Left renal pelvis (tissue), 4 donors: ENCODE data around the gene SLC23A2. TPM values are rescaled to one million over a fixed set of nuclear protein-coding genes. Genes with fewer than 3 reads are reported as not detected.
"Not testable (repeated sequence)": the region's sequence is repeated elsewhere in the genome, so short reads cannot be mapped to it uniquely, and the experiment has no call there.

Experiments
- DNase-seq, 4 donors: peaks; one replicate each; pipeline ENCODE4 v3.0.0-alpha.2; 2013; ENCODE audit warnings: low read depth in 4 of 4, low spot score in 3 of 4
- polyA plus RNA-seq, 4 donors: library from polyadenylated mRNA; unstranded; fragments of 120-200 nt; gene quantifications; one replicate each; pipeline ENCODE4 v1.2.1, GENCODE V29; 2013; ENCODE audit not compliant: insufficient read length in 4 of 4

SLC23A2 gene
- polyA plus RNA-seq, 4 donors: 21.8 to 31.9 (median 23.1) TPM

- DNase-seq: peak in 1 of 4 donors; percentile 53
Observed at GRCh38 chr20:4937407-4938319, 63.6 kb downstream of the SLC23A2 start.

GRCh38 chr20:4936851-4937406 lies 64.4 kb downstream of the SLC23A2 start:
- no peak for DNase-seq

DNA sequence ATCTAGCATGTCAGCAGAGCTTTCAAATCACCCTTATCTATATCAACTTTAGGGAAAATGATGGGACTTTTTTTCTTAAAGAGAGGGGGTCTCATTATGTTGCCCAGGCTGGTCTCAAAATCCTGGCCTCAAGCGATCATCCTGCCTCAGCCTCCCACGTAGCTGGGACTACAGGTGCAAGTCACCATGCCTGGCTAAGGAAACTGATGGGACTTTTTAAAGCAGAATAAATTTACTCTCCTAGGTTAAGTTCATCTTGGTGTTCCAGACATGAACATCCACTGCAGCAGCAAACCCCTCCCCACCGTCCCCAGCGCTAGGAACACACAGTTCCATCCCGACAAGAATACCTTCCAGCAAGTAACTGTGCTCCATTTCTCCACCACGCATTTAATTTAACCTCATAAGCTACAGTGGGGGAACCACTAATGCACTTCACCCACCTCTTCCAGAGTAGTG lies 64.9 kb downstream of the SLC23A2 start:
- no peak for DNase-seq

- no peak for DNase-seq
Observed at GRCh38 chr20:4932061-4932460, 69.2 kb downstream of the SLC23A2 start.

- DNase-seq: no peak
Observed at GRCh38 chr20:4929686-4930397, 71.5 kb downstream of the SLC23A2 start.

DNA sequence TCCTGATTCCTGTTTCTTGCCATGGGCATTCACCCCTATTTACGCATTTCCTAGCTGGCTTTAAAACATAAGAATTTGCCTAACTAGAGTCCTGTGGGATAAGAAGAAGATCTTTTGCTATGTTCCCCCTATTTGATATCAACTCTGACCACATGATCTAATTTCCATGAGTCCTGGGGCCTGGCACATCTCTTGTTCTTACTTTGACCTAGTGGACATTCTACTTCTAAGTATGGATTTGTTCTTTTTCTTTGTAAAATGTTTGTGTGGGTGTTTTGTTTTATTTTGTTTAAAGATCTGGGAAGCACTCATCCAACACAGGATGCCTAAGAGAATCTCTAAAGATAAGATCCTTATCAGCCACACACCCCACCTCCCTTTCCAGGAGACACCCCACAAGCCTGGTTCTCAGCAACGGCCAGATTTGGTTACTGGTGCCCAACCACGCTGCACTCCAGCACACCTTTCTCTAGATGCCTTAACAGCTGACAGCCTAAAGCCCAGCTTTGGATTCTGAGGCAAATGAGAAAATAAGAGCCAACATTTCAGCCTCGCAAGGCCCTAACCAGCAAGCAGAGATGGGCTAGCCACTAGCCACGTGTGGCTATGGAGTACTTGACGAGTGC lies 74.7 kb downstream of the SLC23A2 start:
- DNase-seq: no peak

- no peak for DNase-seq
Observed at GRCh38 chr20:4925842-4926530, 75.3 kb downstream of the SLC23A2 start.

- DNase-seq: no peak
Observed at GRCh38 chr20:4924446-4924845, 76.9 kb downstream of the SLC23A2 start.

DNA sequence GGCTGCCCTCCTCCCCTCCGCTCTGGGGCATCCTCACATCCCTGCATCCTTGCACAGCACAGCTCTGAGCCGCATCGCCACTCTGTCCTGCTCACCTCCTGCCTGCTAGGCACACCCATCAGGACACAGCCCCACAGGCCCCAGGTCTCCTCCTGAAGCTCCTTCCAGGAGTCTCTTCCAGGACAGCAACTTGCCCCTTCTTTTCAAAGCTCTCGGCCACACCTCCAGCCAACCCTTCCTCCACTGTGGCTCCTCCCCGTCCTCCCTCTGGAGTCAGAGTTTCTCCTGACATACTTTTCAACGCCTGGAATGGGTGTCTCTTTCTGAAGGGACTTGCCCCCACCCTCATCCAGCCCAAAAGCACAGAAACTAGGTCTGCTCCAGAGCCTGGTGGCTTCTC lies 77.3 kb downstream of the SLC23A2 start:
- no peak for DNase-seq

- DNase-seq: no peak
Observed at GRCh38 chr20:4922186-4922585, 79.1 kb downstream of the SLC23A2 start.

- DNase-seq: not testable (repeated sequence)
Observed at GRCh38 chr20:4921271-4921670, 80.0 kb downstream of the SLC23A2 start.

DNA sequence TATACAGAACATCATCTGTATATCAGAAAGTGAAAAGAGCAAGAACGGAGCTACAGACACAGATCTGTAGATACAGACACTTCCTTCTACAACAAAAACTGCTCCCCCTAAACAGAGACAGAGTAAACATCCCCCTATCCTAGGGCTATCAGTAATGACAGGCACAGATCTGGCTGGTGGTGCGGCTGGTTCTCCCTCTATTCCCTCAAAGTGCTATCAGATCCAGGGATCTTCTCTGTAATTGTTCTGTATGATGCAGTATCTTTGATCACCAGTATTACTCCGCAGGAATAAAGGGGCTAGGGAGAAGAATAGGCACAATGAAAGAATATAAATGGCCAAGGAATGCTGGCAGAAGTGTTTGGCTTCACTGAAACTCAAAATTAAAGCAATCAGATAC lies 80.7 kb downstream of the SLC23A2 start:
- no peak for DNase-seq

DNA sequence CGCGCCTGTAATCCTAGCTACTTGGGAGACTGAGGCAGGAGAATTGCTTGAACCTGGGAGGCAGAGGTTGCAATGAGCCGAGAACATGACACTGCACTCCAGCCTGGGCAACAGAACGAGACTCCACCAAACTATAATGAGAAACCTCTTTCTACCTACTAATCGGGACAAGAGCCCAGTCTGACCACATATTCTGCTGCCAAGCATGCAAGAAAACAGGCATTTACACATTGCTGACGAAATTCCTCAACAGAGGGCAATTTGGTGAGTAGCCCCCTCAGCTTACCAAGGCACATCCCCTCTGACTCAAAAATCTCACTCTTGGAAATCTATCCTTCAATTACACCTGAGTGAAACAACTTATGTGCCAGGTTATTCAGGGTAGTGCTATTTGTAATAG lies 81.2 kb downstream of the SLC23A2 start:
- DNase-seq: no peak

DNA sequence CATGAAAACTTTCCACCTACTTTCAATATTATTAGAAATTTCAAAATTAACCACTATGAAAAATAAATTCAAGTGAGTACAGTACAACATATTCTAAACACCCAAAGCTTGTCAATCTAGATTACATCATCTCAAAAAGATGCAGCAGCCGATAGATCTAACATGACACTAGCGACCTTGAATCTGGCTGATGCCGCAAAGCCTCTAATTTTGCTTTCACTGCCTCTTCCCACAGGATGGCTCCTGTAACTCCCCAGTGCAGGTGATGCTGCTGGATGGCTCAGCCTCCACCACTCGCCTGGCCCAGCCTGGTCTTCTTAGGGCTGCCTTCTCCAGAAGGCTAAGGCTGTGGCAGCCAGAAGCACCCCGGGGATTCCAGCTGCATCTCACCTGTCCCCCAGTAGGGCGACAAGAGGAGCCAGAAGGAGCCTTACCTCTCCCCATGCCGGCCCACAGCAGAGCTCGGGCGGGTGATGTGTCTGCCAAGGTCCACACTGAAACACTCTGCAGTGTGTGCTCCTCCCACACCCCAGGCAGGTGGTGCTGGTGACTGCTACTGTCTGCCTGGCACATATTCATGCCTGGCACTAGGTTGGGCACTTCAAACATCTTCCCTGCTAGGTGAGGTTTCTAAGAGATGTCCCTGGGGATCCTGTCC lies 82.1 kb downstream of the SLC23A2 start:
- no peak for DNase-seq

DNA sequence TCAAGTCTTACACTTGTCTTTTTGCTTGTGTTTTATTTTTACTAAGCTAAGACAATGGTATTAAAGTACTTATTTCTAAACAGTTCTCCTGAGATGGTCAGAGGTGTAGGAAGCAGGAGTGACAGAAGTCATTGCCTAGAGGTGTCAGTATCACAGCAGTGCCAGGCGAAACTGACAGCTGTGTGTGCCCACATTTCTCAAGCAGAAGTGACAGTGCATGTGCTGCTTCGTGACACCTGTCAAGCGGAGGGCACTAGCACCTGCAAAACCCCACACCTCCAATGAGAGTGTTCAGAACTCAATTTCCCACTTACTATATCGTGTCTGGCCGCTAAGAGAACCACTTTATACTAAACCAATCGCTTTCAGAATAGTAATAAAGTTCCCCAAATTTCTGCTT lies 82.8 kb downstream of the SLC23A2 start:
- DNase-seq: no peak

DNA sequence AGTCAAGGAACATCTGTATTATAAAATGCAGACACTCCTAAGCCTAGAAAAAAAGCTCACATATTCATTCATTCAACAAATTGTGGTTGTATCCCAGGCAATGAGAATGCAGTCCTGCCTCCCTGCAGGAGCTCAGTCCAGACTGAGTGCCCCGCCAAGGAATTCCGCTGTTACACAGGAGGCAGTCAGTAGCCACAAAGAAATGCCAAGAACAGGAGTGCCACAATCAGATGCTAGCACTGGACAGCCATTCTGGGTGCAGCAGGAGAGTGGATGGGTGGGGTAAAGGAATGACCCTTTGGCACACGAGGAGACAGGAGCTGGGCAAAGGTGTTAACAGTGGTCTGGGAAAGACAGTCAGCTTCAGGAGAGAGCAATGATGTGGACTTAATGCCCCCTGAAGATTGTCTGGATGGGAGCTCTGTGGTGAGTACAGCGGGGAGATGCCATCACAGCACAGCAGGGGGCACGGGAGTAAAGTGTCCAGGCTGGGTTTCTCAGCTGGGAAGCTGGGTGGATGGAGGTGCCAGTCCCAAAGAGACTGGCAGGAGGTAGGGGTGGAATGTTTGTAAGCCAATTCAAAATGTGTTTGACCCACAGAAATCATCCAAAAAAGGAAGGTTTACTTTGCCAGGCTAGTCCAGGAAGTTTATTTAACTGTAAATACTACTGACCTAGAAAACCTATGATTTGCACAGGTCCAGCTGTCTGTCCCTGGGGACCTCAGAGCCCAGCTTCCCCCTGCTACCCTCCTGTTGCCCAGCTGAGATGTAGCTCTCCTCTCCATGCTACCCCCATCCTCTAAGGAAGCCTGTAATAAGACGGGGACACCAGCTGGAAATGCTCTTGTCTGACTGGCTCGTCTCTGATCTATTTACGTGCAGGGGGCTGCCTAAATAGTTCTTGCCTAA lies 84.1 kb downstream of the SLC23A2 start:
- DNase-seq: no peak

- no peak for DNase-seq
Observed at GRCh38 chr20:4913147-4913546, 88.2 kb downstream of the SLC23A2 start.

- DNase-seq: no peak
Observed at GRCh38 chr20:4912380-4913142, 88.7 kb downstream of the SLC23A2 start.
